Mesenchymal stem cell (in vitro differentiated cells and primary cell): Measurements from ENCODE around the gene TBCK.

Experiments
- DNase-seq: peaks from one replicate; pipeline ENCODE4 v3.0.0-alpha.2; 2013
- H2AFZ ChIP-seq: one replicate; pipeline ENCODE4 v1.6.1; 2013; ENCODE audit warnings: low read depth, mild to moderate bottlenecking, control low read depth, inconsistent platforms, low read length, moderate library complexity
- H2AK5ac ChIP-seq: 2 replicates; pipeline ENCODE4 v1.6.1; 2013; ENCODE audit warnings: low read length, moderate library complexity, mild to moderate bottlenecking, inconsistent platforms; ENCODE audit not compliant: severe bottlenecking
- H2BK120ac ChIP-seq: one replicate; pipeline ENCODE4 v1.6.1; 2013; ENCODE audit warnings: low read depth, mild to moderate bottlenecking, inconsistent platforms, low read length, moderate library complexity
- H2BK12ac ChIP-seq, 2 experiments: one replicate each; pipeline ENCODE4 v1.6.1; 2013; ENCODE audit warnings: inconsistent platforms in 2 of 2, low read length in 2 of 2, mild to moderate bottlenecking in 2 of 2, moderate library complexity in 2 of 2, control low read depth in 1 of 2
- H2BK15ac ChIP-seq: one replicate; pipeline ENCODE4 v1.6.1; 2013; ENCODE audit warnings: mild to moderate bottlenecking, low read depth, inconsistent platforms; ENCODE audit not compliant: poor library complexity, severe bottlenecking
- H2BK5ac ChIP-seq: 2 replicates; pipeline ENCODE4 v1.6.1; 2013; ENCODE audit warnings: low read depth, mild to moderate bottlenecking, low read length, control low read depth, inconsistent platforms; ENCODE audit not compliant: poor library complexity, severe bottlenecking
- H3K14ac ChIP-seq, 2 experiments: one replicate each; pipeline ENCODE4 v1.6.1; 2013; ENCODE audit warnings: inconsistent platforms in 2 of 2, low read length in 2 of 2, control low read depth in 1 of 2, mild to moderate bottlenecking in 1 of 2, moderate library complexity in 1 of 2
- H3K18ac ChIP-seq, 2 experiments: one replicate each; pipeline ENCODE4 v1.6.1; 2013; ENCODE audit warnings: inconsistent platforms in 2 of 2, low read length in 2 of 2, control low read depth in 1 of 2, low read depth in 1 of 2, mild to moderate bottlenecking in 1 of 2
- H3K23ac ChIP-seq, 2 experiments: one replicate each; pipeline ENCODE4 v1.6.1; 2013; ENCODE audit warnings: inconsistent platforms in 2 of 2, low read length in 2 of 2, mild to moderate bottlenecking in 2 of 2, moderate library complexity in 2 of 2, control low read depth in 1 of 2
- H3K27ac ChIP-seq: 2 replicates; pipeline ENCODE4 v1.5.1; 2013; ENCODE audit warnings: mild to moderate bottlenecking, moderate library complexity, low read length, control low read depth, inconsistent platforms; ENCODE audit not compliant: poor library complexity, severe bottlenecking
- H3K27me3 ChIP-seq, 2 experiments: 2 replicates each; pipeline versions ENCODE4 v1.6.1 to v1.7.0; 2013; ENCODE audit warnings: low read length in 2 of 2, mild to moderate bottlenecking in 2 of 2, moderate library complexity in 2 of 2, control low read depth in 1 of 2, inconsistent platforms in 1 of 2; ENCODE audit not compliant: control insufficient read depth in 1 of 2, insufficient read depth in 1 of 2
- H3K36me3 ChIP-seq, 2 experiments: 2 replicates each; pipeline versions ENCODE4 v1.6.1 to v1.7.0; 2013; ENCODE audit warnings: low read length in 2 of 2, control low read depth in 1 of 2, inconsistent platforms in 1 of 2, low read depth in 1 of 2, mild to moderate bottlenecking in 1 of 2; ENCODE audit not compliant: insufficient read depth in 2 of 2, control insufficient read depth in 1 of 2
- H3K4ac ChIP-seq, 2 experiments: one replicate each; pipeline ENCODE4 v1.6.1; 2013; ENCODE audit warnings: inconsistent platforms in 2 of 2, low read length in 2 of 2, mild to moderate bottlenecking in 2 of 2, moderate library complexity in 2 of 2, control low read depth in 1 of 2, low read depth in 1 of 2
- H3K4me1 ChIP-seq: 2 replicates; pipeline ENCODE4 v1.6.1; 2013; ENCODE audit warnings: low read depth, low read length, control low read depth; ENCODE audit not compliant: control insufficient read depth, insufficient read depth
- H3K4me2 ChIP-seq: 2 replicates; pipeline ENCODE4 v1.6.1; 2013; ENCODE audit warnings: low read length, mild to moderate bottlenecking, inconsistent platforms; ENCODE audit not compliant: poor library complexity, severe bottlenecking
- H3K4me3 ChIP-seq, 2 experiments: 2 replicates each; pipeline versions ENCODE4 v1.5.1 to v1.7.0; 2013; ENCODE audit warnings: low read length in 2 of 2, mild to moderate bottlenecking in 2 of 2, control low read depth in 1 of 2, low read depth in 1 of 2; ENCODE audit not compliant: insufficient read depth in 1 of 2
- H3K79me1 ChIP-seq: replicated peaks from 2 replicates; pipeline ENCODE4 v1.6.1; 2013; ENCODE audit warnings: mild to moderate bottlenecking, control low read depth, low read length, inconsistent platforms; ENCODE audit not compliant: poor library complexity, severe bottlenecking
- H3K9ac ChIP-seq: 2 replicates; pipeline ENCODE4 v1.7.0; 2013; ENCODE audit warnings: mild to moderate bottlenecking, low read length, moderate library complexity
- H3K9me3 ChIP-seq: 2 replicates; pipeline ENCODE4 v1.7.0; 2013; ENCODE audit warnings: mild to moderate bottlenecking, low read length; ENCODE audit not compliant: control insufficient read depth
- H4K8ac ChIP-seq: one replicate; pipeline ENCODE4 v1.6.1; 2013; ENCODE audit warnings: inconsistent platforms, mild to moderate bottlenecking, low read length, moderate library complexity
- H4K91ac ChIP-seq: one replicate; pipeline ENCODE4 v1.6.1; 2013; ENCODE audit warnings: mild to moderate bottlenecking, low read length, inconsistent platforms
- WGBS: methylation state at CpG from one replicate; pipeline ENCODE4 v1.1.7; 2013; ENCODE audit warnings: mixed read lengths; 5-methylcytosine and 5-hydroxymethylcytosine counted together

TBCK gene

GRCh38 chr4:106245176-106245575 lies 70.8 kb downstream of the TBCK start:
- Histone ChIP-seq H2AK5ac (no peak overlapping the region), H4K91ac (no peak overlapping the region), H3K36me3 (peaks cover 3 to 51% of the 10 kb centered on the region in 2 experiments), H3K27ac (no peak overlapping the region), H3K4me1 (no peaks in the 10 kb centered on the region), H3K9ac (no peak overlapping the region), H3K4ac (no peak overlapping the region), H2BK12ac (no peak overlapping the region), H4K8ac (no peak overlapping the region), H2BK120ac (no peak overlapping the region), H3K23ac (no peak overlapping the region), H3K9me3 (no peaks in the 10 kb centered on the region), H3K79me1 (peaks cover 1% of the 10 kb centered on the region), H3K27me3 (no peaks in the 10 kb centered on the region), H3K4me3 (no peak overlapping the region), H3K18ac (no peak overlapping the region), H3K14ac (no peak overlapping the region), H3K4me2 (no peak overlapping the region), H2AFZ (no peak overlapping the region), H2BK5ac (no peak overlapping the region), H2BK15ac (no peak overlapping the region)
- no peak for DNase-seq
- 92% methylated on average over 2 of the region's 2 CpGs for WGBS

- no peaks in the 10 kb centered on the region for H3K27me3 ChIP-seq
- no peak overlapping the region for H3K4me2 ChIP-seq
- no peak overlapping the region for H3K23ac ChIP-seq
- H3K4me1 ChIP-seq: no peaks in the 10 kb centered on the region
- no peak overlapping the region for H3K4me3 ChIP-seq
- H3K9ac ChIP-seq: no peak overlapping the region
- H2BK15ac ChIP-seq: no peak overlapping the region
- DNase-seq: no peak
- no peak overlapping the region for H2BK5ac ChIP-seq
- H2AFZ ChIP-seq: no peak overlapping the region
- no CpG with 5 or more reads among the region's 1 CpG for WGBS
- H2AK5ac ChIP-seq: no peak overlapping the region
- no peak overlapping the region for H3K4ac ChIP-seq
- no peaks in the 10 kb centered on the region for H3K9me3 ChIP-seq
- H3K14ac ChIP-seq: no peak overlapping the region
- H3K18ac ChIP-seq: no peak overlapping the region
- peaks cover 3 to 24% of the 10 kb centered on the region in 2 experiments for H3K36me3 ChIP-seq
- no peak overlapping the region for H2BK120ac ChIP-seq
- no peak overlapping the region for H4K91ac ChIP-seq
- peaks cover 3% of the 10 kb centered on the region for H3K79me1 ChIP-seq
- no peak overlapping the region for H3K27ac ChIP-seq
- no peak overlapping the region for H2BK12ac ChIP-seq
- H4K8ac ChIP-seq: no peak overlapping the region
Measured at GRCh38 chr4:106240699-106241098, 75.3 kb downstream of the TBCK start.

- no peaks in the 10 kb centered on the region for H3K9me3 ChIP-seq
- no peak overlapping the region for H4K8ac ChIP-seq
- peaks cover 3 to 39% of the 10 kb centered on the region in 2 experiments for H3K36me3 ChIP-seq
- no peak overlapping the region for H2BK120ac ChIP-seq
- H3K9ac ChIP-seq: no peak overlapping the region
- no peak overlapping the region for H3K27ac ChIP-seq
- H3K18ac ChIP-seq: no peak overlapping the region
- no peak overlapping the region for H2BK5ac ChIP-seq
- H3K23ac ChIP-seq: no peak overlapping the region
- no peak overlapping the region for H2BK12ac ChIP-seq
- peaks cover 3% of the 10 kb centered on the region for H3K79me1 ChIP-seq
- WGBS: 65% methylated on average over 2 of the region's 2 CpGs
- H3K4me1 ChIP-seq: no peaks in the 10 kb centered on the region
- no peak overlapping the region for H2BK15ac ChIP-seq
- DNase-seq: peak; percentile 60
- H2AK5ac ChIP-seq: no peak overlapping the region
- no peak overlapping the region for H3K14ac ChIP-seq
- H3K27me3 ChIP-seq: no peaks in the 10 kb centered on the region
- no peak overlapping the region for H4K91ac ChIP-seq
- no peak overlapping the region for H2AFZ ChIP-seq
- H3K4me3 ChIP-seq: no peak overlapping the region
- H3K4ac ChIP-seq: no peak overlapping the region
- H3K4me2 ChIP-seq: no peak overlapping the region
Measured at GRCh38 chr4:106238820-106239420, 77.1 kb downstream of the TBCK start.

GRCh38 chr4:106231931-106232330 lies 84.1 kb downstream of the TBCK start:
- no peak overlapping the region for H2BK15ac ChIP-seq
- no peaks in the 10 kb centered on the region for H3K4me1 ChIP-seq
- H3K79me1 ChIP-seq: no peaks in the 10 kb centered on the region
- H3K27me3 ChIP-seq: no peaks in the 10 kb centered on the region
- H3K9ac ChIP-seq: no peak overlapping the region
- no peak overlapping the region for H2BK120ac ChIP-seq
- H3K4ac ChIP-seq: no peak overlapping the region
- no peak overlapping the region for H3K18ac ChIP-seq
- H4K8ac ChIP-seq: no peak overlapping the region
- H3K4me3 ChIP-seq: no peak overlapping the region
- no peaks in the 10 kb centered on the region for H3K9me3 ChIP-seq
- H2AFZ ChIP-seq: no peak overlapping the region
- no peak overlapping the region for H3K23ac ChIP-seq
- H3K14ac ChIP-seq: no peak overlapping the region
- no peak overlapping the region for H4K91ac ChIP-seq
- no peak for DNase-seq
- no peak overlapping the region for H2AK5ac ChIP-seq
- H2BK12ac ChIP-seq: no peak overlapping the region
- no peak overlapping the region for H3K4me2 ChIP-seq
- H3K36me3 ChIP-seq: peaks cover 0 to 80% of the 10 kb centered on the region in 2 experiments
- no peak overlapping the region for H3K27ac ChIP-seq
- H2BK5ac ChIP-seq: no peak overlapping the region
